ENCODE results near the gene NTRK3.

Gene NTRK3

DNA sequence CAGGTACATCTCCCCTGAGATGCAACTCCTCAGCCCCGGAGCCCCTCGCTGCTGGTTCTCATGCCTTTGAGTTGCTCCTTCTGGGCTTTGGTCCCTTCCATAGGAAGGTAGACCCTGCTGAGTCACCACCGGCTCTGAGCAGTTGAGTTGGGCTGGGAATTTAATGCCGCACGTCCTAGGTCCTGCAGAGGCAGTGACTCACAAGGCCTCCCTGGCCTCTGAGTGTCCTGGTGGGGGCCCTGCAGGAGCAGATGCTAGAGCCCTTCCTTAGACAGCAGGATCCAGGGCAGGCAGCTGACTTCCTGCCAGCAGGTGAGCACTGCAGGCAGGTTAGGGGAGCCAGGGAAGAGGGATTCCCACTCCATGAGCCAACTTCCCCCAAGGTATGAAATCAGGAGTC lies 5.5 kb upstream of the NTRK3 start:
- intact Hi-C loops (cut with DNase I) = no loop called here
- peak in 1 of 10 donors; percentile 51 for DNase-seq

DNA sequence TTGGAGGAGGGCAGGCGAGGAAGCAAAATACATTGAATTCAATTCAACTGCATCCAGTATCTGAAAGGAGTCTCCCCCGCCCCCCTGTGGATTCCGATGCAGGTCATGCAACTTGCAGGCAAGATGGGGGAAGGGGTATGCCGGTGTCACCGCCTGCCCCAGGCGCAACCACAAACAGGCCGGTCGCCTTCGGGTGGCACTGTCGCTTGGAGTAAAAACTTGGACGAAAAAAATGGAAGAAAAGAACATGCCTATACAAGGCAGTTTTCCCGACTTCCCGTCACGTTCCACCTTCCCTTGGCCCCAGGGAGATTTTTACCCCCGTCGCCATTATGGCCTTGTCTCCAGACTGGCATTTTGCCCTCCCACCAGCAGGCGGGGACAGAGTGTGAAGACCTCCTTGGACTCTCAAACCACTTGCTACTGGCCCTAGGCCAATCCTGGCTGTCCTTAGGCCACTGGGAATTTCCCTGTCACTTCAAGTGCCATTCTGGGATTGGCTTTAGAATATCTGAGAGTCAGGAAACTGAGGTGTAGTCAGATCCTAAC lies 1.6 kb upstream of the NTRK3 start:
- intact Hi-C loops (cut with DNase I) = loop anchor here (5.0 to 10.0 kb wide), 3 partner anchors 194 to 583 kb away; partner anchors contain the start of genes MRPL46 and MRPS11
- peak in 8 of 10 donors; percentile 54 to 93 (median 64) for DNase-seq

DNA sequence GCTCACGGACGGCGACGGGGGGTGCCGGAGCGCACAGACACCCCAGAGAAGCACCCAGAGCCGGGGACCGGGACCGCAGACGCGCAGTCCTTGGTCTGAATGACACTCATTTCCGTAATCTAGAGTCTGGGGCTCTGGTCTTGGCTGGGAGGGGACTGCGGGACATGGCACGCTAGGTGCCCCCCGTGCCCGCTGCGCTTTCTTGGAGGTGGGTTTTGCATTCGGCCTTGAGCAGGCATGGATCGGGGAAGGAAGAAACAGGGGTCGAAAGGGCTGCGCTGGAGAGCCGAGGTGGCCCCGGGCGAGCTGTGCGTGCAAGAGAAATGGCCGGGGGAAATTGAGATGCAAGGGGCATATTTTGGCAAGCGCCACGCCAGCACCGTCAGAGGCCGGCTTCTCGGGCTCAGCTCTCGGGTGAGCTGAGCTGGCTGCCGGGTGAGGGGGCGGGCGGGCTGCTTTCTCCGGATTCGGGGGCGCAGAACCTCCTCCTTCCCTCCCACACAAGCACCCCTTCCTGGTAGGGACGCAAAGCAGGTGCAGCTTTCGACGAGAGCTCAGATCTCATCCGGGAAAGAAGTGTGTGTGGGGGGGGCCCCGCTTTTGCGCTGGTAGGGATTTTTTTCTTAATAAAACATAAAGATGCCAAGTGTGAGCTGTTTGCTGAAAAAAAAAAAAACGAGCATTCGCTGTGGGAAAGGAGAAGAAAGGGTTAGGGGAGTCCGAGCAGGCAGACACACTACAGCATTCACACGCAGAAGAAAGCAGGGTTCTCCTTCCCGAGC lies 963 bp upstream of the NTRK3 start:
- intact Hi-C loops (cut with DNase I) = loop anchor here (5.0 to 10.0 kb wide), 3 partner anchors 195 to 583 kb away; partner anchors contain the start of genes MRPL46 and MRPS11

DNA sequence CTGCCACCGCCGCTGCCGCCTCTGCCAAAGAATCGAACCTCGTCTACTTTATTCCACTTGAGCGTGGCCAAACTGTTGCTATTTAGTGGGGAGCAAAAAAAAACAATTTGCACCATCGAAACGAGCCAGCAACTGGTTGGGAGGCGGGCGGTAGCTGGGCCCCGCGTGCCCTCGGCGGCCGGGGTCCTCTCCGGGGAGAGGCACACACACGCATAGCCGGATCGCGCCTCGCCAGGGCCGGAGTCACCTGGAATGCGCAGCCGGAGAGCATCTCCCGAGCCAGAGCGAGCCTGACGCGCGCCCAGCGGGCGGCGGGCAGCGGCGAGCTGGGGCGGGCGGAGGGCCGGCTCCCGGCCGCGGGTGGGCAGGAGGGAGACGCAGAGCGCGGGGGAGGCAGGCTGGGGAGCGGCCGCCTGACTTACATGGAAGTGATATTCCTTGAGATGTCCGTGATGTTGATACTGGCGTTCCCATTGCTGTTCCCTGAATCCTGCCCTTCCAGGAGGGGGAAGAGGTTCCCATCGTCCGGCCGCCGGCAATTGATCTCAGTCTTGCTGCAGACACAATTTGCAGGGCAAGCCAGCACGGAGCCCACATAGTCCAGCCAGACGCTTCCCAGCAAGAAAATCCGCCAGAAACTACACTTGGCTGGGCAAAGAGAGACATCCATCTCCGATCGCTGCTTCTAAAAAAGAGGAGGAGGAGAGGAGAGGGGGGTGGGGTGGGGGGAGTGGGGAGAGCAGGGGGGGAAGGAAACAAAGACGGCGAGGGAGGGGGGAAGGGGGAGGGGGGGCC lies 858 bp downstream of the NTRK3 start:
- peak in 5 of 10 donors; percentile 39 to 92 (median 83) for DNase-seq
- intact Hi-C loops (cut with DNase I) = loop anchor here (5.0 to 10.0 kb wide), 3 partner anchors 197 to 581 kb away; partner anchors contain the start of genes MRPL46 and MRPS11

More for the DNA sequence above, 963 bp upstream of the NTRK3 start:
- peak in 9 of 10 donors; percentile 43 to 93 (median 72) for DNase-seq

DNA sequence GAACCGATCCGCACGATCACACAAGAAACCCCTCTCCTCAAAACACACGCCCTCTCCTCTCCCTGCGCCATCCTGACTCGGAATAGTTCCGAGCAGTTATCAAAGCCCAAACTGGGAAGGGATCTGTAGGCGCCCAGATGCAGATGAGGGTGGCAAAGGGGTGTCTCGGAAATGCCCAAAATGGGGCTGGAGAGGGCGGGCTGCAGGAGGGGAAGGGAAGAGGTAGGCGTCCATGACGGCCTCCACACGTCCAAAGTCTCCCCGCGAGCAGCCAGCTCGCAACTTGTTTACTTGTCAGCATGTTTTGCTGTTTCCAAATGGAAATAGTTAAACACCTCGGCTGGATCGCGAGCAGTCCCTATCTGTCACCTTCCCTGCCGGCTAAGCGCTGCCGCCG lies 1.5 kb downstream of the NTRK3 start:
- DNase-seq = peak in 6 of 10 donors; percentile 42 to 92 (median 64)
- intact Hi-C loops (cut with DNase I) = loop anchor here (5.0 to 10.0 kb wide), 3 partner anchors 197 to 580 kb away; partner anchors contain the start of genes MRPL46 and MRPS11

DNA sequence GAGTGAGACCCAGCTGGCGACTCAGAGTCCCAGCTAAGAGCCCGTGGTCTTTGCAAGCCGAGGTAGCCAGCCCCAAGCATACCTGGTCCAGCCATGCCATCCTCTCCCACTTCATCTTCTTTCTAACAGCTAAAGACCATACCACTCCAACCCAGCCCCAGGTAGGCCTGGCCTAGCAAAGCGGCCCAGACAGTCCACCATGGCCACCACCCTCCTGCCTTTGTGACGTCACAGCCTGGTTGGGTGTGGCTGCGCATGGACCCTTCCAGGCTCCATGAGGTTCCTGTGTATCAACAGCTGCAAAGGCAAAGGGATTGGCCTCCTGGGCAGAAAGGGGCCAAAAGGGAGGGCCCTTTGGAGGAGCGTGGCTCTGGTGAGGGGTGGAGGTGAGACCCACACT lies 4.1 kb downstream of the NTRK3 start:
- intact Hi-C loops (cut with DNase I) = loop anchor here (10.0 kb wide), 1 partner anchor 578 kb away; no protein-coding TSS in a partner anchor
- peak in 1 of 10 donors; percentile 82 for DNase-seq

DNA sequence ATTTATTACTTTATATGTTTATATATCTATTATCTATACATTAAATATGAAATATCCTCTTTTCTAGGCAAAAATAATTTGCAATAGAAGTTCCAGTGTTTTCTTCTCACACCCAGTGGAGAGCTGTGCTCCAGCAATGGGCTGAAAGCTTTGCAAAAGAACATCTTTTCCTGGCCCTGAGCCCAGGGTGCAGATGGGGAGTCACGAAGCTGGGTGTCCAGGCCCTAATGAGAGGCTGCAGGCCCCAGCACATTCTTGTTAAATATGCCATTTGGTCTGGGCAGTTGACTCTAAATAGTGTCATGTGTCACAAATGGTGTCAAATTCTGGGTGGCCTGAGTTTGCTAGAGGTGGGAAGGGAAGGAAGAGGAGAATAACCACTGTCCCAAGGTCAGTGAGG lies 5.7 kb downstream of the NTRK3 start:
- DNase-seq = peak in 1 of 10 donors; percentile 45
- intact Hi-C loops (cut with DNase I) = loop anchor here (10.0 kb wide), 1 partner anchor 576 kb away; no protein-coding TSS in a partner anchor

DNA sequence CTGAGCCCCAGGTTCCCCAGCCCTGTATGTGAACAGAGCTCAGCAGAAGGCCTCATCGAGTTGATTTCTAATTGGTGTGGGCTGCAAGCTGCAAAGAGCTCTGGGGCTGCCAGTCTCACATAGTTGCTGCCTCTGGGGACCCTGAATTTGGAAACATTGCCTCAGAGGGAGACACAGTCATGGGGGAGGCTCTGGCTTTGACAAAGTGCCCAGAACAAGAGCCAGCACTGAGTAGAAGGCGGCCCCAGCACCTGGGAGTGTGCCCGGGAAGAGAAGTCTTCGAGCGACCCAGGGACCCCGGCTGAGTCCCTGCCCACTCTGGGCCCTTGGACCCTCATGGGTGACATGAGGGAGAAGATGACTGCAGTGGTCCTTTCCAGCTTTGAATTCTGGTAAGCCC lies 7.3 kb downstream of the NTRK3 start:
- DNase-seq = peak in 2 of 10 donors; percentile 79 to 81
- intact Hi-C loops (cut with DNase I) = loop anchor here (5.0 kb wide), 1 partner anchor 1332 kb away; no protein-coding TSS in a partner anchor

DNA sequence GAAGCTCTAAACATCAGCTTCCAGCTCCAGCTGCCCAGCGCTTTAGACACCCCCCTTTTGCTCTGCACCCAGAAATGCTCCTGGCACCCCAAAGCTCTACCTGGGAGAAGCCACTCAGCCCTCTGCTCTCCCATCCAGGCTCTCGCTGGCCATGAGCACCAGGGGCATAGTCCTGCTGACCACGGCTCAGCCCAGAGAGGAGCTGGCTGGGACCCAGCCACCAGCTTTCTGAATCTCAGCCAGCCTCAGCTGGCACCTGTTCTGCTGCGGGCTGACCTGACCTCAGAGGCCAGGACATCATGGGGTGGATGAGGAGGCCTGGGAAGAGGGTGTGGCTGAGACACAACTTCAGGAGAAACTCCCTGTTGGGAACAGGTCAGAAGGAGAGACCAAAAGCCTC lies 8.6 kb downstream of the NTRK3 start:
- DNase-seq = peak in 2 of 10 donors; percentile 56 to 76
- intact Hi-C loops (cut with DNase I) = loop anchor here (5.0 kb wide), 1 partner anchor 1331 kb away; no protein-coding TSS in a partner anchor

DNA sequence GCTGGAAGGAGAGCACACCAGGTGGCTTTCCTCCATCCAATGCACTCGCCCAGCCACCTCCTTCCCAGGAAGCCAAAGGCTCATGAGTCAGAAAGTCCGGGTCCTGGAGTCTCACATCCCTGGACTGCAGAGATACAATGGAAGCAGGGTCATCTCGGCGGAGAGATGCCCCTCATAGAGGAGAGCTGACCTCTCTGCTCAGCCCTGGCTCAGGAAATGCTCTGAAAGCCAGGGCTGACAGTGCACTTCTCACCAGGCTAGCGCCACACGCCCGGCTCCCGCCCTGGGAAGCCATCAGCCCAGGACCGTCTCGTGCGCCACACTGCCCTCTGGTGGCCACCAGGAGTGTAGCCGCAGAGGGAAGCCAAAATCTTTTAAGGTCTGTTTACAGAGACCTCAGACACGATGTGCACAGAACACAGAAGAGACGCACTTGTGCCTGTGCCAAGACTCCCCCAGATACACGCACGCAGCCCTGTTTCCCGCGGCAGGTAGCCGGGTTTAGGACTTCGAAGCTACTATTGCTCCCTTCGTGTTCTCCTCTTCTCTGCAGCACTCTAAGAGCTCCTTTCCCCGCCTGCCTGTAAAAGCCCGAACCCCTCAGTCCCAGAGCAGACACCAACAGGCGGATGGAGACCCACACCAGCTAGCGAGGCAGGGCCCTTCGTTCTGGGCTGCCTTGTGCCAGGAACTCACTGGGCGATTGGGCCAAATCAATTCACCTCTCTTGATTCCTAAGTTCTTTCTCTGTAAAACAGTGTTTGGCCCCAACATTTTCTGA lies 9.7 kb downstream of the NTRK3 start:
- DNase-seq = peak; percentile 61 to 97 (median 82)
- intact Hi-C loops (cut with DNase I) = loop anchor here (5.0 kb wide), 1 partner anchor 1330 kb away; no protein-coding TSS in a partner anchor

DNA sequence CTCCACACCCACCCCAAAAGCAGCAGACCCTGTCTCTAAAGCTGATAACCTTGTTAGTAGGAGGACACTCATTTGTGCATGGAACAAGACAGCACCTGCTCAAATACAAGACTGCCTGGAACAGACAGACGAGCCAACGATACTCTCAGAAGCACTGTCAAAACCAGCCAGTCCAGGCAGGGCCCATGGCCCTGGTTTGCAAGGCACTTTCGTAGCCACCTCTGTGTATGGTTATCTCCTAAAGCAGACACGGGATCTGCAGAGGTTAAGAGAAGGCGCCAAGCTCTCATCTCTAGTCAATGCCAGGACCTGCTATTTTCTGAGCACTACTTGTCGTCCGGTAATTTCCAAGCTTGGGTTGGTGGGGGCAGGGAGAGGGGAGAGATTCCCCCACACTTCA lies 10.5 kb downstream of the NTRK3 start:
- DNase-seq = peak in 1 of 10 donors; percentile 59
- intact Hi-C loops (cut with DNase I) = loop anchor here (5.0 kb wide), 1 partner anchor 1329 kb away; no protein-coding TSS in a partner anchor

DNA sequence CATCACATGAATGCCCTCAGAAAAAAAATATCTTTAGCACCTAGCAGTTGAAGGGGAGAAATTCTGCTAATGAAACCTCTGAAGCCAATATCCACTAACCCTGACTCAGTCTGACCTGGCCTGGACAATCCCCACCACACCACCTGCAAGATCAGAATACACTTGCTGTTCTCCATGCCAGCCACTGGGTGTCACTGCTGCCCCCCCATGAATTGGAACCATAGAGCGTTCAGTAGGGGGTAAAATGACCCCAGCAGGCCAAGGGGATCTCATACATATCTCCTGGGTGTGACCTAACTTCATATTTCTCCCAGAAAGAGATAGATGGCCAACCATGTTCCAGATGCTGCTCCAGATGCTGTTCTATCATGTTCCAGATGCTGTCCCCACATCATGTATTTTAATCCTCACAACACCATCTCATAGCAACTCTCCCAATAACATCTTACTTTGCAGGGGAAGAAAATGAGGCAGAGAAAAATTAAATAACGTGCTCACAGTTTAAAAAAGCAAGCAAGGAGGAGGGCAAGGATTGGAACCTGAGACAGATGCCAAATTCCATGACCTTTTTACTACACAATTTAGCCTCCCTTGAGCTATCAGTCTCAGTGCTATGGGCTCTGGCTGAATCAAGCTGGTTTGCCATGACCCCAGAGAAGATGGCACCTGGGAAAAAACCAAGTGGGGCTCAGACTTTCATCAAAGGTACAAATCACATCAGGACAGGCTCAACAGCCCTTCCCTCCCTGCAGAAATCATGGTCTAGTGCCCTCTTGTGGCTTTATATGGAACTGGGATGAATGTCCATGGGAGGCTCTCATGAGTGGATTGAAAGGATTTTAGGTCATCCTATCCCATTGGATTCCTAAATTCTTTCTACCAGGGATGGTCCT lies 12.4 kb downstream of the NTRK3 start:
- no peak for DNase-seq
- intact Hi-C loops (cut with DNase I) = no loop called here

DNA sequence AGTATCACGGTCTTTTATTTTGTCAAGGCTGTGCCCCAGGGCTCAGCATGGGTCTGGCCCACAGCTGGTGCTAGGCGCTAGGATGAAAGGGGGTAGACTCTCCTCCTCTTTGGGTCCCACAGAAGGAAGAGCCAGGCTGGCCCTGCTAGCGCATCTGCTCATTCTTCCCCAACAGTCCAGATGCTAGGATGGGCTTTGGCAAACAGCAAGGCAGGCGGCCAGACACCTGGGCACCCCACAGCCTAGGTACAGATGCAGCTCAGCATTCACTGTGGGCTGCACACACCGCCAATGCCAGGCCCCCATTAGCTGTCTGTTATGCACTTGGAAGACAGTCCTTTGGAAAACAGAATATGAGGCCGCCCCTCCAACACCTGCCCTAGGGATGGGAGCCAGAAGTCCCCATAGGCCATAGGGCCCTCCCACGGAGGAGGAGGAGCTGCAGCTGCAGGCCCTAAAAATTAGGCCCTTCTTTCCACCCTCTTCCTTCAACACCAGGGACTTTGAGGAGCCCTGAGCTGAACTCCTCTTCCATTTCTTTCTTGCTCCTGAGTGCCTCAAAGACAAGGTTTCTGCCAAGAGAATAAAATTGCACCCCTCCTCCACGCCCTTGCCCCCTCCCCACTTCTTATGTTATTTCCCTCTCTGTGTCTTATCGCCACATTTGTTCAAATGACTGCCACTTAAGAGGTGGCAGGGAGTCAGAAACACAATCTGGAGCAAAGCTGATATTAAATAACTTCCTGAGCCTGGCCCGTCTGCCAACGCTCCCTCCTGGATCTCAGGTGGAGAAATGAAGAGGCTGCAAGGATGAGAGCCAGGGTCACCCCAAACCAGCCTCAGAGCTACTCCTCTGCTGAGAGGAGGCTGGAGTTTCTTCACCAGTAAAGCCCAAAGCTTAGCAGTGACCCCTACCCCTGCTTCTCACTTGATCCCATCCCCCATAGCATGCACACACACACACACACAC lies 13.7 kb downstream of the NTRK3 start:
- peak in 1 of 10 donors; percentile 66 for DNase-seq
- intact Hi-C loops (cut with DNase I) = no loop called here

DNA sequence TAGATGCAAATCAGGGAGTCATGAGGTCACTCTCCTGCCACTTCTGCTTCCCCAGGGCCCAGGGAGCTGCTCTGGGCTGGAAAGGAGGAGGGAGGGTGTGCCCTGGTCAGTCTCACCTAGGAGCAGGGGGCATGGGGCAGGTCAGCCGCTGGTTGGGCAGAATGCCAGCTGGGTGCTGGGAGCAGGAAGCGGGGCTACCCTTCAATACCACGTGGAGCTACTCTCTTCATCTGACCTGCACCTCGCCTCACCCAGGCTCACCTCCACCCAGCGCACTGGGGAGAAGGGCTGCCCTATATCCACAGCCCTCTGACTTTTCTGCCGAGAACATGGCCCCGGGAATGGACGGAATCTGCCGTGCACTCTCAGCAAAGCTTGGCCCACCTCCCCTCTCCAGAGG lies 15.1 kb downstream of the NTRK3 start:
- intact Hi-C loops (cut with DNase I) = no loop called here
- no peak for DNase-seq

DNA sequence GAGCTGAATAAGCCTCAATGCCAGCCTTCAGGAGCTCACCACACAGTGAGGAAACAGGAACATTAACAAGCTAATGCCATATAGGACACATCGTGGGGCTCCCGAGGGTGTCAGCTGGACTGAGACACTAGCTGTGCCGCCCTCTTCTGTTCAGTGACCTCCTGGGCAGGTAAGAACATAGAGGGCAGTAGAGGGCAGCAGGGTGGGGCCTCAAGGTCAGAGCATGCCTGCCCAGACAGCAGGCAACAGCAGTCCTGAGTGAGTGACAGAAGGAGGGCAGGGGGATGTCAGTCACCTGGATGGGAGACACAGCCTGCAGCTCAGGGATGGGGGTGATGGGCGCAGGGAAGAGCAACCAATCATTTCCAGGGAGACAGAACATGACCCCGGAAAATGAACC lies 15.5 kb downstream of the NTRK3 start:
- DNase-seq = no peak
- intact Hi-C loops (cut with DNase I) = no loop called here

DNA sequence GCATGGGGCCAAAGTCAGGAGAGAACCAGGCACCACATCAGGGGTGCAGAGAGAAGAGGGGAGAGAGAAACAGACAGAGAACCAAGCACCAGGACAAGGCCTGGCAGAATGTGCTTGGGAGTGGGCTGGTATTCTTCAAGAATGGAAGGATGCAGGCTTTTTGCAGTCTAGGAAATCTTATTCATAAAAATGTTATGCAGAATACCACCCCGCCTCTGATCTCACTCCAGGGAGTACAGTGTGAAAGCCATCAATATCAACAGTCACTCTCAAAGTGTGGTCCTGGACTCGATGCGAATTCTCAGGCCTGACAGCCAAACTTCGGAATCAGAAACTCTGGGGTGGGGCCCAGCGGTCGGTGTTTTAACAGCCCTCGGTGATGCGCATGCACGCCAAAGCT lies 16.9 kb downstream of the NTRK3 start:
- intact Hi-C loops (cut with DNase I) = no loop called here

More for the DNA sequence above, 16.9 kb downstream of the NTRK3 start:
- DNase-seq = no peak

All from posterior cingulate gyrus (tissue), 11 donors.